GM12878 (cell line): ENCODE data around the gene STAG2. TPM values are rescaled to one million over a fixed set of nuclear protein-coding genes. Genes with fewer than 3 reads are reported as not detected.

Experiments used
- ATAC-seq: fragments of 200-7000 bp; cut with Tn5 transposase; 3 replicates; pipeline ENCODE4 v1.9.1; 2020; ENCODE audit warnings: mild to moderate bottlenecking, moderate library complexity
- BruUV-seq: library from RNA; stranded (reverse); fragments of 400-500 nt; replicated peaks from 2 replicates; lab custom pipeline; 2021; lab: Mats Ljungman, UMichigan
- CTCF ChIA-PET: fragments of 300-600 bp; sonication (Branson Sonifier 250); formaldehyde crosslinking; extraction: SDS; loops from one replicate; lab custom pipeline; 2021; ENCODE audit warnings: inconsistent platforms; lab: Yijun Ruan, JAX
- POLR2A ChIA-PET: fragments of 350-600 bp; formaldehyde crosslinking; extraction: SDS; loops from one replicate; lab custom pipeline; 2021; ENCODE audit warnings: inconsistent platforms; lab: Charles Lee
- RAD21 ChIA-PET: fragments of 300-600 bp; sonication (Branson Sonifier 250); formaldehyde crosslinking; loops from one replicate; lab custom pipeline; 2023; ENCODE audit warnings: antibody characterized with exemption; ENCODE audit not compliant: unreplicated experiment; lab: Charles Lee
- SMC1A ChIA-PET: fragments of 300-600 bp; sonication (Branson Sonifier 250); formaldehyde crosslinking; loops from one replicate; lab custom pipeline; 2023; ENCODE audit not compliant: unreplicated experiment, uncharacterized antibody; lab: Charles Lee
- DNase-seq: peaks from one replicate; pipeline ENCODE4 v3.0.0-alpha.2; 2011; ENCODE audit warnings: low read depth, low spot score
- FAIRE-seq: peaks from 3 replicates; lab custom pipeline; 2011; peaks lifted over from hg19 to GRCh38; lab: Jason Lieb, UNC
- H2AFZ ChIP-seq: 2 replicates; pipeline ENCODE4 v1.6.0; 2011; ENCODE audit warnings: low read depth, low read length, control low read depth; ENCODE audit not compliant: control insufficient read depth
- H3K27ac ChIP-seq: 2 replicates; pipeline ENCODE4 v1.5.1; 2011; ENCODE audit warnings: control low read depth; ENCODE audit not compliant: control insufficient read depth, insufficient read depth
- H3K27me3 ChIP-seq, 2 experiments: replicated peaks in 1 of 2; 2 replicates each; pipeline versions ENCODE4 v1.6.0 to v1.6.1; 2011; ENCODE audit warnings: low read length in 1 of 2; ENCODE audit not compliant: control insufficient read depth in 2 of 2, insufficient read depth in 2 of 2
- H3K36me3 ChIP-seq, 2 experiments: 2 replicates each; pipeline ENCODE4 v1.5.1; 2011; ENCODE audit warnings: low read length in 1 of 2; ENCODE audit not compliant: control insufficient read depth in 2 of 2, insufficient read depth in 2 of 2
- H3K4me1 ChIP-seq: 2 replicates; pipeline ENCODE4 v1.6.1; 2011; ENCODE audit warnings: mild to moderate bottlenecking, low read length, moderate library complexity, mixed read lengths; ENCODE audit not compliant: control insufficient read depth, insufficient read depth
- H3K4me2 ChIP-seq: 2 replicates; pipeline ENCODE4 v1.6.0; 2011; ENCODE audit warnings: control low read depth; ENCODE audit not compliant: control insufficient read depth, insufficient read depth
- H3K4me3 ChIP-seq: fragments of 200-600 bp; sonication (generic); 2 replicates; pipeline ENCODE4 v1.5.1; 2016
- H3K79me2 ChIP-seq: 2 replicates; pipeline ENCODE4 v1.6.0; 2011; ENCODE audit warnings: low read length; ENCODE audit not compliant: control insufficient read depth, insufficient read depth
- H3K9ac ChIP-seq: 2 replicates; pipeline ENCODE4 v1.8.0; 2011; ENCODE audit warnings: low read length, control low read depth, mixed read lengths; ENCODE audit not compliant: control insufficient read depth, insufficient read depth
- H3K9me3 ChIP-seq: replicated peaks from 3 replicates; pipeline ENCODE4 v1.5.1; 2011; ENCODE audit warnings: mild to moderate bottlenecking, low read length; ENCODE audit not compliant: control insufficient read depth, insufficient read depth
- H4K20me1 ChIP-seq: 2 replicates; pipeline ENCODE4 v1.6.0; 2011; ENCODE audit not compliant: control insufficient read depth, insufficient read depth
- CBFB ChIP-seq: IDR thresholded peaks from 2 replicates; pipeline ENCODE4 v1.6.1; 2016; ENCODE audit warnings: antibody characterized with exemption, low read depth
- CHD4 ChIP-seq: fragments of 200-600 bp; sonication (generic); IDR thresholded peaks from 2 replicates; pipeline ENCODE4 v1.6.1; 2016; ENCODE audit warnings: mild to moderate bottlenecking
- KAT2A ChIP-seq: conservative IDR thresholded peaks from 2 replicates; pipeline ENCODE4 v1.6.1; 2011; ENCODE audit warnings: low read depth, low read length; ENCODE audit not compliant: control insufficient read depth
- KDM1A ChIP-seq: fragments of 200-600 bp; sonication (generic); IDR thresholded peaks from 2 replicates; pipeline ENCODE4 v1.6.1; 2016; ENCODE audit warnings: borderline replicate concordance
- KLF5 ChIP-seq: fragments of 450-650 bp; IDR thresholded peaks from 2 replicates; pipeline ENCODE4 v1.6.1; 2014; ENCODE audit warnings: mild to moderate bottlenecking; ENCODE audit not compliant: partially characterized antibody
- MTA3 ChIP-seq: IDR thresholded peaks from 2 replicates; pipeline ENCODE4 v1.6.1; 2012; ENCODE audit warnings: low read length, inconsistent platforms, borderline replicate concordance
- RBBP5 ChIP-seq: fragments of 200-600 bp; sonication (generic); conservative IDR thresholded peaks from 2 replicates; pipeline ENCODE4 v1.6.1; 2016
- REST ChIP-seq: IDR thresholded peaks from 2 replicates; pipeline ENCODE4 v1.6.1; 2012; ENCODE audit warnings: mild to moderate bottlenecking, low read depth, low read length
- SP1 ChIP-seq: IDR thresholded peaks from one replicate; pipeline ENCODE4 v1.6.1; 2011; ENCODE audit warnings: low read depth, low read length
- SREBF1 ChIP-seq: IDR thresholded peaks from 2 replicates; pipeline ENCODE4 v1.6.1; 2012; ENCODE audit warnings: mild to moderate bottlenecking, low read length
- SRF ChIP-seq, 2 experiments: IDR thresholded peaks; 2 replicates each; pipeline ENCODE4 v1.6.1; 2011; ENCODE audit warnings: low read depth in 2 of 2, low read length in 2 of 2, mild to moderate bottlenecking in 1 of 2, moderate library complexity in 1 of 2
- SUPT20H ChIP-seq: IDR thresholded peaks from 2 replicates; pipeline ENCODE4 v1.6.1; 2011; ENCODE audit warnings: low read depth, mild to moderate bottlenecking, low read length, moderate library complexity, borderline replicate concordance; ENCODE audit not compliant: control insufficient read depth
- TARDBP ChIP-seq: IDR thresholded peaks from 2 replicates; pipeline ENCODE4 v1.6.1; 2016; ENCODE audit warnings: borderline replicate concordance
- ZBED1 ChIP-seq: IDR thresholded peaks from 2 replicates; pipeline ENCODE4 v1.6.1; 2016; ENCODE audit warnings: borderline replicate concordance
- ZNF217 ChIP-seq: fragments of 450-650 bp; IDR thresholded peaks from 2 replicates; pipeline ENCODE4 v1.6.1; 2017; ENCODE audit warnings: antibody characterized with exemption, mild to moderate bottlenecking
- ZNF24 ChIP-seq: fragments of 450-650 bp; IDR thresholded peaks from 2 replicates; pipeline ENCODE4 v1.6.1; 2017; ENCODE audit warnings: antibody characterized with exemption, mild to moderate bottlenecking
- ZNF274 ChIP-seq: IDR thresholded peaks from one replicate; pipeline ENCODE4 v1.8.0; 2011; ENCODE audit not compliant: insufficient read length, insufficient read depth
- WGBS: methylation state at CpG from one replicate; pipeline ENCODE4 v1.1.6; 2016; ENCODE audit warnings: low lambda C conversion rate; ENCODE audit not compliant: insufficient replicate concordance, insufficient coverage; ENCODE audit errors: missing lambda C conversion rate; 5-methylcytosine and 5-hydroxymethylcytosine counted together
- in situ Hi-C: fragments of 300-500 bp; cut with MboI; formaldehyde crosslinking; loops from 9 replicates; pipeline ENCODE4 v1.14.3; 2018; ENCODE audit warnings: mixed read lengths
- intact Hi-C: fragments of 100-400 bp; cut with micrococcal nuclease; formaldehyde crosslinking; loops from one replicate; pipeline ENCODE4 v1.14.2; 2022; ENCODE audit not compliant: unreplicated experiment
- polyA plus RNA-seq, 11 experiments: library from polyadenylated mRNA; depleted of rRNA in 4 of 11; unstranded in 6 of 11; stranded (reverse) in 5 of 11; fragments of >200 nt; fragmentation: Nextera tagmentation in 4 of 11; fragmentation: Illumina TruSeq in 1 of 11; extraction: Ambion mirVana in 4 of 11; extraction: Trizol in 1 of 11; gene quantifications; 1 replicate in 1 of 11; 2 replicates in 10 of 11; pipeline versions ENCODE4 v1.2.1 to v1.2.3, GENCODE V29; 2011 to 2016; ENCODE audit warnings: inconsistent platforms in 2 of 11, missing spikeins in 2 of 11, low read depth in 1 of 11
- total RNA-seq, 4 experiments: library from RNA; depleted of rRNA in 3 of 4; stranded (reverse); fragments of >200 nt in 3 of 4; fragmentation: Illumina TruSeq in 1 of 4; extraction: Trizol in 1 of 4; gene quantifications; 2 replicates each; pipeline versions ENCODE4 v1.2.1 to v1.2.3, GENCODE V29; 2013 to 2021
- TF ChIP-seq, protein P1 (sequence below): IDR thresholded peaks from 2 replicates; pipeline ENCODE4 v1.6.1; 2012; ENCODE audit warnings: low read depth, low read length, improper control_type of control experiment
- TF ChIP-seq, protein P2 (sequence below): fragments of 450-650 bp; IDR thresholded peaks from 2 replicates; pipeline ENCODE4 v1.6.1; 2018; ENCODE audit warnings: mild to moderate bottlenecking, low read depth, moderate library complexity; ENCODE audit not compliant: partially characterized antibody

The STAG2 gene
- total and polyA plus RNA-seq, 10 of the 15 experiments (the other 5 are each of a cell fraction or from before 2014, with no cell fraction given), result 26.9 to 84.2 (median 46.7) TPM

DNA sequence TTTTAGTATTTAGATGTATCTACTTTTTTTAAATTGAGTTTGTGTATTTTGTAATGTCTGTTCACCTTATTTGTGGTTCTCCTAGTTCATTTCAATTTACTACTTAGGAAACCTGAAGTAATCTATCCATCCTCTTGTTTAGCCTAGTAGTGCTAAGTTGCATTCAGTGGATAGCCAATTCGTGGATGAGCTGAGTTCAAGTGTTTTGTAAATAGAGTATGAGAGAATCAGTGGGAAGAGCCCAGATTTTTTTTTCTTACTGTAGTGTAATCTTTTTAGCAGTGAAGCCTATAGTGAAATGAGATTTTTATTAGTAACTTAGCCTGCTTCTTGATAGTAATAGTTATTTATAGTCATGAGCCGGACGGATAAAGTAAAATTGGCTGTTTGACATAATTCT, 21.7 kb downstream of the STAG2 start:
- ChIA-PET SMC1A (interaction anchor here (0.8 kb wide), 1 partner anchor 31 kb away, joined by 3 read pairs; no protein-coding TSS in a partner anchor), POLR2A (interaction anchor here (0.7 kb wide), 1 partner anchor 80 kb away, joined by 3 read pairs; no protein-coding TSS in a partner anchor)
- Histone ChIP-seq H3K27ac (0 out of 2 replicates have a peak overlapping the region, but pooled peaks have one; percentile 11), H3K9ac (no peak overlapping the region), H2AFZ (no peak overlapping the region), H3K79me2 (peaks cover 79% of the 10 kb centered on the region), H3K27me3 (no peaks in the 10 kb centered on the region), H3K36me3 (no peaks in the 10 kb centered on the region), H3K4me3 (no peak overlapping the region), H3K4me1 (no peaks in the 10 kb centered on the region)
- no peak for ATAC-seq
- no peak for DNase-seq
- no peak for FAIRE-seq
- intact Hi-C loops (no loop called here), in situ Hi-C loops (no loop called here)
- 27% methylated on average over 3 of the region's 3 CpGs for WGBS
- no peak for TF ChIP-seq MTA3
- TF ChIP-seq ZNF217, result no peak
- TF ChIP-seq ZNF274, result no peak
- no peak for TF ChIP-seq KAT2A
- TF ChIP-seq TARDBP, result no peak
- TF ChIP-seq SUPT20H, result no peak
- TF ChIP-seq KLF5, result no peak
- TF ChIP-seq REST, result no peak
- TF ChIP-seq, protein P1, sequence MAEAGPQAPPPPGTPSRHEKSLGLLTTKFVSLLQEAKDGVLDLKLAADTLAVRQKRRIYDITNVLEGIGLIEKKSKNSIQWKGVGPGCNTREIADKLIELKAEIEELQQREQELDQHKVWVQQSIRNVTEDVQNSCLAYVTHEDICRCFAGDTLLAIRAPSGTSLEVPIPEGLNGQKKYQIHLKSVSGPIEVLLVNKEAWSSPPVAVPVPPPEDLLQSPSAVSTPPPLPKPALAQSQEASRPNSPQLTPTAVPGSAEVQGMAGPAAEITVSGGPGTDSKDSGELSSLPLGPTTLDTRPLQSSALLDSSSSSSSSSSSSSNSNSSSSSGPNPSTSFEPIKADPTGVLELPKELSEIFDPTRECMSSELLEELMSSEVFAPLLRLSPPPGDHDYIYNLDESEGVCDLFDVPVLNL, result no peak
- no peak for TF ChIP-seq SREBF1
- no peak for TF ChIP-seq SP1
- TF ChIP-seq KDM1A, result no peak
- TF ChIP-seq SRF (IDR thresholded peaks at IDR 0.05; ENCODE audit: low read depth in 2 of 2, low read length in 2 of 2), result no peak
- no peak for TF ChIP-seq CHD4
- TF ChIP-seq ZBED1, result no peak
- TF ChIP-seq, protein P2, sequence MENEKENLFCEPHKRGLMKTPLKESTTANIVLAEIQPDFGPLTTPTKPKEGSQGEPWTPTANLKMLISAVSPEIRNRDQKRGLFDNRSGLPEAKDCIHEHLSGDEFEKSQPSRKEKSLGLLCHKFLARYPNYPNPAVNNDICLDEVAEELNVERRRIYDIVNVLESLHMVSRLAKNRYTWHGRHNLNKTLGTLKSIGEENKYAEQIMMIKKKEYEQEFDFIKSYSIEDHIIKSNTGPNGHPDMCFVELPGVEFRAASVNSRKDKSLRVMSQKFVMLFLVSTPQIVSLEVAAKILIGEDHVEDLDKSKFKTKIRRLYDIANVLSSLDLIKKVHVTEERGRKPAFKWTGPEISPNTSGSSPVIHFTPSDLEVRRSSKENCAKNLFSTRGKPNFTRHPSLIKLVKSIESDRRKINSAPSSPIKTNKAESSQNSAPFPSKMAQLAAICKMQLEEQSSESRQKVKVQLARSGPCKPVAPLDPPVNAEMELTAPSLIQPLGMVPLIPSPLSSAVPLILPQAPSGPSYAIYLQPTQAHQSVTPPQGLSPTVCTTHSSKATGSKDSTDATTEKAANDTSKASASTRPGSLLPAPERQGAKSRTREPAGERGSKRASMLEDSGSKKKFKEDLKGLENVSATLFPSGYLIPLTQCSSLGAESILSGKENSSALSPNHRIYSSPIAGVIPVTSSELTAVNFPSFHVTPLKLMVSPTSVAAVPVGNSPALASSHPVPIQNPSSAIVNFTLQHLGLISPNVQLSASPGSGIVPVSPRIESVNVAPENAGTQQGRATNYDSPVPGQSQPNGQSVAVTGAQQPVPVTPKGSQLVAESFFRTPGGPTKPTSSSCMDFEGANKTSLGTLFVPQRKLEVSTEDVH, result no peak
- no peak for TF ChIP-seq ZNF24
- no peak for TF ChIP-seq RBBP5
- TF ChIP-seq CBFB, result no peak
- TF ChIP-seq, all 136 proteins: peak for 0
- no peaks in the 10 kb centered on the region for H3K9me3 ChIP-seq
- no peak overlapping the region for H3K4me2 ChIP-seq
- ChIA-PET RAD21 (interaction anchor here (0.7 to 1.2 kb wide), 2 partner anchors 15 to 135 kb away, joined by 3 to 4 read pairs; no protein-coding TSS in a partner anchor), CTCF (no interaction called here)
- no TSS peak for BruUV-seq
- H4K20me1 ChIP-seq, result no peaks in the 10 kb centered on the region
